ENCODE results near the gene PDZD4. TPM values are rescaled to one million over a fixed set of nuclear protein-coding genes. Genes with fewer than 3 reads are reported as not detected.
"Not testable (repeated sequence)": the region's sequence is repeated elsewhere in the genome, so short reads cannot be mapped to it uniquely, and the experiment has no call there.

Gene PDZD4
- polyA plus RNA-seq, 10 donors = 2.6 to 5.5 (median 3.5) TPM

DNA sequence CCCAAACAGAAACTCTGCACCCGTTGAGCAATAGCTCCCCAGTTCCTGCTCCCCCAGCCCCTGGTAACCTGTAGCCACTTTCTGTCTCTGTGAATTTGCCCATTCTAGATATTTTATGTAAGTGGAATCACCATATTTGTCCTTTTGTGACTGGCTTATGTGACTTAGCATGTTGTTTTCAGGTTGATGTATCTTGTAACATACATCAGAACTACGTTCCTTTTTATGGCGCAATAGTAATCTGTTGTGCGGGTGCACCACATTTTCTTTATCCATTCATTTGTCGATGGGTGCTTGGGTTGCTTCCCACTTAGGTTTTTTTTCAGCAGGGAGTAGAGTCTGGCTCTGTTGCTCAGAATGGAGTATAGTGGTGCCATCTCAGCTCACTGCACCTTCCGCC is 6.6 kb upstream of the PDZD4 start:
- no peak for DNase-seq

DNA sequence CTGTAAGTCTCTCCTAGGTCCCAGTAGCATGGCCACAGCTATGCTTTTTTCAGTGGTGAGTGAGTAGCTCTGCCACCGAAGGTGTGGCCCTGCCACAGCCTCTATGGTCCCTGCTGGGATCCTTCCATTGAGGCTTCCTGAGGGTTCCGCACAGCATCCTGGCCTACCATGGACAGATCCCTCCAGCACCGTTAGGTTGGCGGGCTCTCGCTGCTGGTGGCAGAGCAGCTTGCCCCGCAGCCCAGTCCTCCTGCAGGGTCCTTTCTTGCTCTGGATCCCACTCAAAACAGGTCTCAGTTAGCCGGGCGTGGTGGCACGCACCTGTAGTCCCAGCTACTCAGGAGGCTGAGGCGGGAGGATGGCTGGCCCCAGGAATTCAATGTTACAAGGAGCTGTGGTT is 2.4 kb upstream of the PDZD4 start:
- no peak for DNase-seq

DNA sequence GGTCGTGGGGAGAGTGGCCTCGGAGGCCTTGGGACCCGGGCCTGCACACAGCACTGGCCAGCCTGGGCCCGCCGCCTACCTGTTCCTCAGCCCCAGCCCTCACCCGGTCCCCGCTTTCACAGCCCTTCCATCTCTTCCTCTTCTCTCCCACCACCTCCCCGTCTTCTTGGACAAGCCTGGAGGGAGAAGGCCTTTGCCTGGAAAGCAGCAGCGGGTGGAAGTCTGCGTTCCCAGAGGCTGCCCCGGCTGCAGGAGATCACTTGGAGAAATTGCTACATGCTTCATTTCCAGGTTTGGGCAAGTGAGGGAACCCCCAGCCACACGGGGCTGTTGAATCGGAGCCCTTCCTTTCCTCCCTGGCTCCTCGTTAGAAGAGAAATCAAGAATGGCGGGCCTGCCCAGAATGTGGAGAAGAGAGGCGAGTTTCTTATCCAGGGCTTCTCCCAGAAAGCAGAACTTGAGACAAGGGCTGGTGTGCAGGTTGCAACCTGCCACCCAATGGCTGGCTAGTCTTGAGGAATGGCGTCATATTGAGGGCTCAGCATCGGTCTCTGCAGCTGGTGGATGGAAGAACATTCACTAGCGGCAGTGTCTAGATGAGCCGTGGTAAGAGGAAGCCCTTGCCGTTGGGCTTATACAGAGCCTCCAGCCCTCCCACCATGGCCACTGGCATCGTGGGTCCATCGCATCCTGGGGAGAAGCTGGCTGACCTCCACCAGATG is 1.2 kb upstream of the PDZD4 start:
- DNase-seq = no peak

DNA sequence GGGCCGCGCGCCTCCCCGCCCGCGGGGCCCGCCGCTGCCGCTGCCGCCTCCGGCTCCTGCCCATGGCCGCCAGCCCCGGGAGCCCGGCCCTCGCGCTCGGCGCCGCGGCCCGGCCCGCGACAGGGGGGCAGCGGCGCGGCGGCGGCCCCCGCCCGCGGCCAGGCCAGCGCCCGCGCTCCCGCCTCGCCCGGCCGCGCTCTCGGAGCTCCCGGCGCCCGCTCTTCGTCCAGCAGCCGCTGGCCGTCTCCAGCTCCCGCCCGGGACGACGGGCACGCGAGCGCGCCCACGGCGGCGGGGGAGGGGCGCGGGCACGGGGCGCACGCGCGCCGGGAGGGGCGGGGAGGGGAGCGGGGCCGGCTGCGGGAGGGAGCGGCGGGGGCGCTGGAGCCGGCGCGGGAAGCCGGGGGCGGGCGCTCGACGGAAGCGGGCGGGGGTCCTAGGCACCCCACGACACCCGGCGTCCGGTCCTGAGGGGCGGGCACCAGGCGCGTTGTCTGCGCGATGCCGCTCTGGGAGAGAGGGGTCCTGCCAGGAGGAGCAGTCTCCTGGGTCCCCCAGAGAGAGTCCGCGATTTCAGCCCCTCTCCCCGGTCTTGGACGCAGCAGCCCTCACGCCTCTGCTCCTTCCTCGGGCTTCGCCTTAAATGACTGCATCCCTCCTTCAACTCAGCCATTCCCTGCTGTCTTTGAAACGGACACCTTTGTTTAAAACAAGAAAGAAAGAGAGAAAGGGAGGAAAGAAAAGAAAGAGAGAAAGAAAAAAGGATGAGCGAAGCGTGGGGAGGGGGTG is 490 bp upstream of the PDZD4 start:
- no peak for DNase-seq

DNA sequence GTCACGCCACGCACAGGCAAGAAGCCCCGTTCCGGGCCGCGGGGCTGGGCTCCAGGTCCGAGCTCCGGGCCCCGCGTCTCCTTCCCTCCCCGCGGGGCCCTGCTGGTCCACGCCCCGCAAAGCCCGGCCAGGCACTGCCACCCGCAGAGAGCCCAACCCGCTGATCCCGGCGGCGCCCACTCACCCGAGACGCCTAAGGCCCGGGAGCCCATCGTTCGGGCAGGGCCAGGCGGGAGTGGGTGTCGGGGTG is 870 bp downstream of the PDZD4 start:
- no peak for DNase-seq

DNA sequence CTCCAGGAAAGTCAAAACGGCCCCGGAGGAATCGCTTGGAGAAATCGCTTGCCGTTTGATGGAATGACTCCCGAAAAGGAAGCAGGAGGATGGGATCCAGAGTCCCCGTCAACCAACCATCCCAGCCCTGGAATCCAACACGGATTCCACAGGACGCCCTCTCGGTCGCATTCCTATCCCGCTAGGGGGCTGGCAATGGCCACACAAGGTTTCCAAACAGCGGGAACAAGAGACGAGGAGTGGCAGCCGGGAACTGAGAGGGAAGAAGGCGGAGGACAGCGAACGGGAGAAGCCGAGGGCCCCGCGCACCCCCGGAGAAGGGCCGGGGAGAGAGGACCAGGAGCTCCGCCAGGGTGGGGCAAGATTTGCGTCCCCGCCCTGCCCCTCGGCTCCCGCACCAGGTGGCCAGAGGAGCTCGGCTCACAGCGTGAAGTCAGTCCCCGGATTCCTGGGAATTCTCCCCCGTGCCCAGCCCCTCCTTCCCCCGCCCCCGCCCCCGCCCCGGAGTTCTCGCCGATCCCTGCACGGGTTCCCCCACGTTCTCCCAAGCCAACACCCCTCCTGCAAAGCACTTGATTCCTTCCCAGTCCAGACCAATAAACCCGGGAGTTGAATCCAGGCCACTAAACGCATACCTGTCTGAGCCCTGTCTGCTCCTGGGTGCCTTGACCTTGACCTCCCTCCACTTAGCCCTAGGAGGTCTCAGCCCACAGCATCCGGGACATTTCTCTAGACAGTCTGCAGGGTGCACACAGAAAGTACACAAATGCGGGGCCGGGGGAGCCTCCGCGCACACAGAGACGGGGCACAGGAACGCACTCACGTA is 1.4 kb downstream of the PDZD4 start:
- DNase-seq = peak in 1 of 3 donors; percentile 5

DNA sequence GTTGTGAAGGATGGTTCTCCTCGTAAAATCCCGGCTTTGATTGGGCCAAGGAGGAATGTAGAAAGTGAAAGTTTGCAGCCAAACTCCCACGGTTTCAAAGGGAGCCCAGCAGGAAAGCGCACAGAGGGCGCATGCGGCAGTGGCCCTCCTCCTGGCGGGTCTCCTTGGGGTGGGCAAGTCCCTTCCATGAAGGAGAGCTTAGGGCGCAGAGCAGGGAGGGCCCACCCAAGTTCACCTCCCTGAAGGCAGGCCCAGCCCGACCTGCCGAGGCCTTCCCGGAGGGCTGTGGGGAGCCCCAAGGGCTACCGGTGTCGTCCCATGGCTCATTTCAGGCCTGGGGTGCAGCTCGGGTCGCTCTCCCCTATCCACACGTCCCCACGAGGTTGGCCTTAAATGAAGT is 2.0 kb downstream of the PDZD4 start:
- DNase-seq = no peak

DNA sequence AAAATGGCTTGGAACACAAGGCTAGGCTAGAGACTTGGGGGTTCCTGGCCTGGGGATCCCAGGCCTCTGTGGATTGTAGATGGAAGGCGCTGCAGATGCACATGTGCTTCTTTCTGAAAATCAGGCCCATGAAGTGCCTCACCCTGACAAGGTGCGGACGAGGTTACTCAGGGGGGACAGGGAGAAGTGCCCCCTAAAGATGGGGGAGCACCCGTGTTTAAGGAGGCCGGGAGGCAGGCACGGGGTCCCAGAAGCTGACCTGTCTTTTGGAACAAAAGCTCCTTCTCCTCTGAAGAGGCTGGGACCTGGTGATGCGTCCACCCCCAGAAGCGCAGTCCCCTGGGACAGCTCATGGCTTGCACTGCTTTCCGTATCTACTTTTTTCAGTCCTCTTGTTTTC is 2.4 kb downstream of the PDZD4 start:
- no peak for DNase-seq

DNA sequence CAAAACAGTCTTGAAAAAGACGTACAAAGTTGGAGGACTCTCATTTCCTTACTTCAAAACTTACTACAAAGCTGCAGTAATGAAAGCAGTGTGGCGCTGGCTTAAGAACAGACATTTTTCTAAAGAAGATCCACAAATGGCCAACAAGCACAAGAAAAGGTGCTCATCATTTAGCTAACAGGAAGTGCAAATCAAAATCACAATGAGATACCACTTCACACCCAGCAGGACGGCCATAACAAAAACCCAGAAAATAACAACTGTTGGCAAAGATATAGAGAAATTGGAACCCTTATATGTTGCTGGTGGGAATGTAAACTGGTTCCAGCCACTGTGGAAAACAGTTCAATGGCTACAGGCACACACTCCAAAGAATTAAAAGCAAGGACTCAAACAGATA is 3.3 kb downstream of the PDZD4 start:
- no peak for DNase-seq

DNA sequence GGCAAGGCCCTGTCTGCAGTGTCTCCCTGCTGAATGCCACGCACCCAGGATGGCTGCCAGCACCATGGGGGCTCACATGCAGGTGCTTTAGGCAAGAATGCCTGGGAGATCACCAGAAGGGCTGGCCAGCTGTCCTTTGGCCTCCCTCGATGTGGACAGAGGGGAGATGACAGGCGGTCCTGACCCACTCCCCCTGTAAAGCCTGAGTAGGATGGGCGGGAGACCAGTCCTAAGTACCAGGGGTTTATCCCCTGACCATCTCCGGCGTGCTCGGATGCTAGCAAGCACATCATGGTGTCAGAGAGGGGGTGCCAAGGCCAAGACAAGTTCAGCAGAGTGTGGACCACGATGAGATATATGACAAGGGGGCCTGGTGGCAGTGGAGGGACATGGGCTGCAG is 5.3 kb downstream of the PDZD4 start:
- DNase-seq = no peak

DNA sequence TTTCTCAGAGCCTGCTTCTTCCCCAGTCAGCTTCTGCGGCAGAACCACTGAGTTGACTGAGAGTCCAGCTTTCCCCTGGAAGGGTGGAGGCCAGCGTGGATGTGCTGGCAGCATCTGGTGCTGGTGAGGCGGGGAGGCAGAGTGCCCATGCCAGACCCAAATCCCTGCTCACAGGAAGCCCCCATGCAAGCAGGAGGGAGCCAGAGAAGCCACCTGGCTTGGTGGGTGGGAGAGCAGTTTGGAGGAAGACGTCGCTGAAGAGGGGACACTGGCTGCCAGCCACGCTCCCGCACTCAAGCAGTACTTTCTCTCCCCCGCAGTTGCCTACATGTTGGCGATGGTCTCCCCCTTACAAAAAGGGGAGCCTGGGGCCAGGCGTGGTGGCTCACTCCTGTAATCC is 6.0 kb downstream of the PDZD4 start:
- DNase-seq = no peak

DNA sequence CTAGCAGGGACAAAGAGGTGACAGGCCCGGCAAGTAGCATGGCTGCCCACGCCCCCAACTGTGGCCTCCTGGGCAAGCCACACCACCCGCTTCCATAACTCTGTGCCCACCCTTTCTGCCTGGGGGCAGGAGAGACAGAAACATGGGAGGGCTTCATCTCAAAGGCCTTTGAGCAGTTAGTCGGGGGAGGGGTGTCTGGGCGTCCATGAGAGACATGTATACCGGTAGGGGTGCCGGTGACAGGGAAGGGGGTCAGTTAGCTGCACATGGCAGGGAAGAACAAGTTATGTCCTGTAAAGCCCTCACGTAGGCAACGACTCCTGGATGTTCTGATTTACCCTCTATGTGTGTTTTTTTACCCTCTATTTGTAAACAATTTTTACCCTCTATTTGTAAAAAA is 9.3 kb downstream of the PDZD4 start:
- no peak for DNase-seq

DNA sequence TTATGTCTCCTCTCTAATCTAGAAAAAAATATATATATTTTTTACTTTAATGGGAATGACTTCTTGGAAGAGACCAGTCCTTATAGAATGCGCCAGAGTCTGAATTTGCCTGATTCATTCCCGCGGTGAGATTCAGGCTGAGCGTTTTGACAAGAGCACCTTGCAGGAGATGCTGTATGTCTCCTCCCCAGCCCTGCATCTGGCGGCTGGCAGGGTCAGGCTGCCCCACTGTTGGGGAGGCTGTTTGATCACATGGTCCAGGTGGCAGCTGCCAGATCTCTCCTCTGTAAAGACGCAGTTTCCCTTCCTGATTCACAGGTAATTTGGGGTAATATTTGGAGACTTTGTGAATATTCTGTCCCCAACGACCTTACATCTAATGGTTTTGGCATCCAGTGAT is 9.7 kb downstream of the PDZD4 start:
- DNase-seq = no peak

DNA sequence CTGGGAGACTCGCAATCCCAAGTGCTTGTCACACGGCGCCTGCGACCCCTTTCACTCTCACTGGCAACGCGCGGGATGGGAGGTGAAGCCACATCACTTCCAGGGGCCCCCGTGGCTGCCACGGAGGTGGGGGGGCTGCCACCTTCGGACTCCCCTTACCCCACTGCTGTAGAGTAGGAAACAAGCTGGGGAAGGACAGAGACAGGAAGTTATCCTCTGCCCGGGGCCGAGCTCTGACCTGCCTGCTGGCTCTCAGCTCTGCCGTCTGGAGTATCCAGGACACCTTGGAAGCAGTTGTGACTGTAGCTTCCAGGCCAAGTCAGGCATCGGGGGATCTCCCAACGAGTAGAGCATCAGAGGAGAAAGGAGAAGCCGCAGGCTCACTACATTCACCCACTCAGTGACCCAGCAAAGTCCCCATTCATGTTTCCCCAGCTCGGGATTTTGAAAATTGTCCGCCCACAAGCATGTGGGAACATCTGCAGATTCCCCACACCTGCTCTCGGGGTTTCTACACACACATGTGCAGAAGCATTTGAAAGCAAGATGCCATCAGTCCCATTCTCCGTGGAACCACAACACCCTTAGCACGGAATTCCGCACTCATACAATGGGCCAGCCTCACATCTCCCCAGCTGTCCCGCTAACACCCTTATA is 10.8 kb downstream of the PDZD4 start:
- DNase-seq = peak in 1 of 3 donors; percentile 38

DNA sequence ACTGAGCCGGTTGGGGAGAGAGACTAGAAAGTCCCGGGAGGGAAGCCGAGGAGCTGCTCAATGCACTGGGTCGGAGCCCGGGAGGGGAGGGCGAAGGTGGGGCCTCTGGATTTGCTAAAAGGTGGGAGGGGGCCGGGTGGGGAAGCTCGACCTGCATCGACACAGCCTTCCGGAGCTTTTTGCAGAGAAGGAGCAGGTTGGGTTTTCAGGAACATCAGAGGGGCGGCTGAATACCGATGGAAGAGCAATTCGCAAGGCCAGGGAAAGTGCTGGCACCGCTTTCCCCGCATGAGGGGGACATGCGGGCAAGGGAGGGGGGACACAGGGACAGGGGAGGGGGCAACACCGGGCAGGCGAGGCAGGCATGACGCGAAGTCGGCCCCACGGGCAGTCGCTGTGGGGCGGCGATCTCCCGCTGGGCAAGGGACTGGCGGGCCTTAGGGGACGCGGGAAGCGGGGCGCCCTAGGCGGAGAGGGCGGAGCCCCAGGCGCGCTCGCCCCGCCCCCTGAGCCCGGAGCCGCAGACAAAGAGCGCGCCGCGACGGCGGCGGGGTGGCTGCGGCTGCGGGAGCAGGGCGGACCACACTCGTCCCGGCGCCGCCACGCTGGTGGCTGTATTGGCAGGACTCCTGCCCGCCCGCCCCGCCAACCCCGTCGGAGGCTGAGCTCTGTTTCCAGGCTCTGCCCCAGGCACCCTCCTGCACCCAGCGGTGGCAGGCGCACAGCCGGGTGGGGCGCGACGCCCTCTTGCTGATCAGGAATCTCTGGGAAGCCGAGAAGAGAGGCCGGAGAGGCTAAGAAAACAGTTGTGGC is 11.6 kb downstream of the PDZD4 start:
- DNase-seq = peak; percentile 12 to 65 (median 34)

DNA sequence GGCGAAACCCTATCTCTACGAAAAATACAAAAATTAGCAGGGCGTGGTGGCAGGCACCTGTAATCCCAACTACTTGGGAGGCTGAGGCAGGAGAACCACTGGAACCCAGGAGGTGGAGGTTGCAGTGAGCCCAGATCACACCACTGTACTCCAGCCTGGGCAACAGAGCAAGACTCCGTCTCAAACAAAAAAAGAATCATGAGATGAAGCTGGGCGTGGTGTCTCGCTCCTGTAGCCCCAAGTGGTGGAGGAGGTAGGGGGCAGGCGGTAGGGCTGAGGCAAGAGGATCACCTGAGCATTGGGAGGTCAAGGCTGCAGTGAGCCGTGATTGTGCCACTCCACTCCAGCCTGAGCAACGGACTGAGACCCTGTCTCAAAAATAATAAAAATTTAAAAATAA is 12.3 kb downstream of the PDZD4 start:
- not testable (repeated sequence) for DNase-seq

DNA sequence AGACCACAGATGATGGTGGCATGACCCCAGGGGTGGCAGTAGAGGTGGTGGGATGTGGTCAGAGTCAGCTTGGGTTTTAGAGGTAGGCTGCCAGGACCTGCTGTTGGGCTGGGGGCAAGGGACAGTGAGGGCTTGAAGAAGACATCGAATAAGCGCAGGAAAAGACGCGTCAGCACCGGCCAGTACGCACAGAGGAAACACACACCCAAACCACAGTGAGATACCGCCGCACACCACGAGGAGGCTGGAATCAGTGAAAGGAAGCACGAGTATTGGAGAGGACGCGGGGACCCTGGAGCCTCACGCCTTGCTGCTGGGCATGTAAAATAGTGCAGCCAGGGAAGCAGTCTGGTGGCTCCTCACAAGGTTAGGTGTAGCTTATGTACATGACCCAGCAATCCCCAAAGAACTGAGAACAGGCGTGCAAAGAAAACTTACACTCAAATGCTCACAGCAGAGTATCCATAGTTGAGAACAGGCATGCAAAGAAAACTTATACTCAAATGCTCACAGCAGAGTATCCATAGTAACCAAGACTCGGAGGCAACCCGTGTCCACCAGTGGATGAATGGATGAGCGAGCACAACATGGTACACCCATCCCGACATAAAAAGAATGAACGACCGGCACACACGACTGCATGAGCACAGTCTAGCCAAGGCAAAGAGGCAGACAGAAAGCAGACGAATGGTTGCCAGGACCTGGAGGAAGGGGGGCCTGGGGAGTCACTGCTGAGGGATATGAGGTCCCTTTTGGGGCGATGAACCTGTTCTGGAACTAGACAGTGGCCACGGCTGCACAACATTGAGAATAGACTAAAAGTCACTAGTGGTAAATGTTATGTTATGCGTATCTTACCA is 13.3 kb downstream of the PDZD4 start:
- no peak for DNase-seq

DNA sequence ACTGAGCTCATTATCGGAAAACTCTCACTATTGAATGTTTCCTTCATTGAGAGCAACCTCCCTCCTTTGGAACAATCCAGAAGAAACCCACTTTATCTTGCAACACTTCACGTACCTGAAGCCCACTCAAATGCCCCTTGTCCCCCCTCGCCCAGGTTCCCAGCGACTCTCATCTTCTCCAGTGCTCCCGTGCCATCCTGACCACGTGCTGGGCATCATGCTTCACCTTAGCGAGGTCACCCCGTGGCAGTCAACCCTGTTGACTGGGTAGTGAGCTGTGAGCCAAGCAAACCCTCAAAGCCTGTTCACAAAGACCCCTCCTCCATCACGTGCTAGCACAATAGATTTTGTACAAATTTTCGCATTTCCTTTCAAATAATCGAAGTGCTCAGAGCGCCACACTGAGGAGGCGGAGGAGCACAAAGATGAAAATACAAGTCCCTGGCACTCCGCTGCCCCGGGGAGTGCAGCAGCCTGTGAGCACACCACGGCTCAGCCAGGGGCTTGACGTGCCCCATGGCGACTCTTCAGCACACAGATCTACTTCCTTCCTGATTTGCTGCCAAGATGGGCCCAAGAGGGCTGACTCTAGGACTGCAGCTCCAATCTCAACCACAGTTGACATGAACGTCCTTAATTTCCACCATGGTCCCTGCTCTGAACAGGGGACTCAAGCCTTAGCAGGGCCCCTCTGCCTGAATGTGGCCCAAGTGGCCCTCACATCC is 15.6 kb downstream of the PDZD4 start:
- no peak for DNase-seq

DNA sequence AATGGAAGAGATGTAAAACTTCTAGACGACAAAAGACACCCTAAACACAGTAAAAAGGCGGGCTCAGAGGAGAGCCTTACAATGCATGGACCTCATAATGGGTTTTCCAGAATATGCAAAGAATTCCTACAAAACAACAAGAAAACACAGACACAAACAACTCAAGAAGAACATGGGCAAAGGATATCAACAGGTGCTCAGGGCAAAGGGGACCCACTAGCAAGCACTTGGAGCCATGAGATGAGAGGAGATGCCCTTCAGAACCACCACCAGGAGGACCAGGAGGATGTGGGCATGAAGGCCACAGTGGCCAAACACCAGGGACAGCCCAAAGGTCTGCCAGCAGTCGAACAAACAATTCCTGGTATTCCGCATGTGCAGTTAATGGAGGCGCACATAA is 17.2 kb downstream of the PDZD4 start:
- no peak for DNase-seq

DNA sequence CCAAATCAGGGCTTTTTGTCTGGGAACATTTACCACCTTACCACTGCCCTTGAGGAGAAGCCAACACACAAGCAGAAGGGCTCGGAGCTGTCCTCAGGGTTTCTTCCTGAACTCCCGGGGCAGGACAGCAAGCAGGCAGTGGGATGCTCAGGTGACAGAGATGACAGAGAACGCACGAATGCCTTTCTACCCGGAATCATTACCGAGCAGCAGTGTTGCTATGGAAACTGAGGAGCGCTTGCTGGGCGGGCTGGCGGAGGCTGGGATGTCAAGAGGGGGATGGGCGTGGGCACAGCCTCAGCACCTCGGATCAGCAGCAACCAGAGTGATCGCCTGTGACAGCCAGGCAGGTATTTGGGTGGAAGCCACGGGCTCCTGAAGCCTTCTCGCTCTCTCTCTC is 18.1 kb downstream of the PDZD4 start:
- no peak for DNase-seq
